GM12878 (cell line): ENCODE data around the gene HTR4.

Experiments used
- CEBPB ChIP-seq, 2 experiments: fragments of 150-350 bp in 1 of 2; IDR thresholded peaks; 2 replicates each; pipeline ENCODE4 v1.6.1; 2012 to 2014; ENCODE audit warnings: low read depth in 2 of 2, low read length in 2 of 2, borderline replicate concordance in 1 of 2, inconsistent platforms in 1 of 2
- HDGF ChIP-seq: fragments of 450-650 bp; IDR thresholded peaks from 2 replicates; pipeline ENCODE4 v1.6.1; 2016; ENCODE audit warnings: antibody characterized with exemption
- TAF1 ChIP-seq: IDR thresholded peaks from 2 replicates; pipeline ENCODE4 v1.6.1; 2011; ENCODE audit warnings: mild to moderate bottlenecking, low read depth, low read length, borderline replicate concordance
- TF ChIP-seq, protein P1 (sequence below), 3 experiments: IDR thresholded peaks in 2 of 3; conservative IDR thresholded peaks in 1 of 3; 2 replicates each; pipeline ENCODE4 v1.5.1; 2011; ENCODE audit warnings: low read depth in 3 of 3, low read length in 3 of 3, mild to moderate bottlenecking in 3 of 3, control low read depth in 2 of 3, moderate library complexity in 2 of 3, inconsistent platforms in 1 of 3, mixed read lengths in 1 of 3; ENCODE audit not compliant: control insufficient read depth in 2 of 3, insufficient read depth in 1 of 3; ENCODE audit errors: extremely low read depth in 1 of 3
- TF ChIP-seq, protein P2 (sequence below): IDR thresholded peaks from 2 replicates; pipeline ENCODE4 v1.6.1; 2012; ENCODE audit warnings: mild to moderate bottlenecking, low read depth, low read length
- TF ChIP-seq, protein P3 (sequence below): IDR thresholded peaks from 2 replicates; pipeline ENCODE4 v1.6.1; 2011; ENCODE audit warnings: low read depth, mild to moderate bottlenecking, low read length, moderate library complexity, borderline replicate concordance; ENCODE audit errors: extremely low read depth

DNA sequence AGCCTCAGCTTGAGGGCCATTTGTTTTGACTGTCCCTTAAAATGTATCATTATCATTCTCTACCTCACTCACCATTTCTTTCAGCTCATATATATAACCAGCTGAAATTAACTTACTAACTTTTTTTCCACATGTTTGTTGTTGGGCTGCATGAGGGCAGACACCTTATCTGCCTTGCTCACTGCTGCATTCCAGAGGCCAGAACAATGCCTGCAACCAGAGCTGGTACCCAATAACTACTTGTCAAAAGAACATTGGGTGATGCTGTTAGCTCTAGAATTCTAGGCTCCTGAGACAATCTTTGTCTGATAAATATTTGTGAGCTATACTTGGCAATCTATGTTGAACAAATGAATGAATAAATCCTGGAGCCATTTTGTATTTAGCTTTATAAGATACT, 68.3 kb downstream of the HTR4 start:
- no peak for TF ChIP-seq CEBPB (IDR thresholded peaks at IDR 0.05; ENCODE audit: borderline replicate concordance in 1 of 2, low read depth in 2 of 2, low read length in 2 of 2)
- TF ChIP-seq, protein P1, sequence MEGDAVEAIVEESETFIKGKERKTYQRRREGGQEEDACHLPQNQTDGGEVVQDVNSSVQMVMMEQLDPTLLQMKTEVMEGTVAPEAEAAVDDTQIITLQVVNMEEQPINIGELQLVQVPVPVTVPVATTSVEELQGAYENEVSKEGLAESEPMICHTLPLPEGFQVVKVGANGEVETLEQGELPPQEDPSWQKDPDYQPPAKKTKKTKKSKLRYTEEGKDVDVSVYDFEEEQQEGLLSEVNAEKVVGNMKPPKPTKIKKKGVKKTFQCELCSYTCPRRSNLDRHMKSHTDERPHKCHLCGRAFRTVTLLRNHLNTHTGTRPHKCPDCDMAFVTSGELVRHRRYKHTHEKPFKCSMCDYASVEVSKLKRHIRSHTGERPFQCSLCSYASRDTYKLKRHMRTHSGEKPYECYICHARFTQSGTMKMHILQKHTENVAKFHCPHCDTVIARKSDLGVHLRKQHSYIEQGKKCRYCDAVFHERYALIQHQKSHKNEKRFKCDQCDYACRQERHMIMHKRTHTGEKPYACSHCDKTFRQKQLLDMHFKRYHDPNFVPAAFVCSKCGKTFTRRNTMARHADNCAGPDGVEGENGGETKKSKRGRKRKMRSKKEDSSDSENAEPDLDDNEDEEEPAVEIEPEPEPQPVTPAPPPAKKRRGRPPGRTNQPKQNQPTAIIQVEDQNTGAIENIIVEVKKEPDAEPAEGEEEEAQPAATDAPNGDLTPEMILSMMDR (IDR thresholded peaks at IDR 0.05 in 2 of 3, conservative IDR thresholded peaks at IDR 0.05 in 1 of 3; ENCODE audit: control insufficient read depth in 2 of 3, extremely low read depth in 1 of 3, insufficient read depth in 1 of 3, low read depth in 3 of 3, low read length in 3 of 3): no peak
- TF ChIP-seq, protein P2, sequence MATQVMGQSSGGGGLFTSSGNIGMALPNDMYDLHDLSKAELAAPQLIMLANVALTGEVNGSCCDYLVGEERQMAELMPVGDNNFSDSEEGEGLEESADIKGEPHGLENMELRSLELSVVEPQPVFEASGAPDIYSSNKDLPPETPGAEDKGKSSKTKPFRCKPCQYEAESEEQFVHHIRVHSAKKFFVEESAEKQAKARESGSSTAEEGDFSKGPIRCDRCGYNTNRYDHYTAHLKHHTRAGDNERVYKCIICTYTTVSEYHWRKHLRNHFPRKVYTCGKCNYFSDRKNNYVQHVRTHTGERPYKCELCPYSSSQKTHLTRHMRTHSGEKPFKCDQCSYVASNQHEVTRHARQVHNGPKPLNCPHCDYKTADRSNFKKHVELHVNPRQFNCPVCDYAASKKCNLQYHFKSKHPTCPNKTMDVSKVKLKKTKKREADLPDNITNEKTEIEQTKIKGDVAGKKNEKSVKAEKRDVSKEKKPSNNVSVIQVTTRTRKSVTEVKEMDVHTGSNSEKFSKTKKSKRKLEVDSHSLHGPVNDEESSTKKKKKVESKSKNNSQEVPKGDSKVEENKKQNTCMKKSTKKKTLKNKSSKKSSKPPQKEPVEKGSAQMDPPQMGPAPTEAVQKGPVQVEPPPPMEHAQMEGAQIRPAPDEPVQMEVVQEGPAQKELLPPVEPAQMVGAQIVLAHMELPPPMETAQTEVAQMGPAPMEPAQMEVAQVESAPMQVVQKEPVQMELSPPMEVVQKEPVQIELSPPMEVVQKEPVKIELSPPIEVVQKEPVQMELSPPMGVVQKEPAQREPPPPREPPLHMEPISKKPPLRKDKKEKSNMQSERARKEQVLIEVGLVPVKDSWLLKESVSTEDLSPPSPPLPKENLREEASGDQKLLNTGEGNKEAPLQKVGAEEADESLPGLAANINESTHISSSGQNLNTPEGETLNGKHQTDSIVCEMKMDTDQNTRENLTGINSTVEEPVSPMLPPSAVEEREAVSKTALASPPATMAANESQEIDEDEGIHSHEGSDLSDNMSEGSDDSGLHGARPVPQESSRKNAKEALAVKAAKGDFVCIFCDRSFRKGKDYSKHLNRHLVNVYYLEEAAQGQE: no peak
- TF ChIP-seq HDGF: no peak
- TF ChIP-seq, protein P3, sequence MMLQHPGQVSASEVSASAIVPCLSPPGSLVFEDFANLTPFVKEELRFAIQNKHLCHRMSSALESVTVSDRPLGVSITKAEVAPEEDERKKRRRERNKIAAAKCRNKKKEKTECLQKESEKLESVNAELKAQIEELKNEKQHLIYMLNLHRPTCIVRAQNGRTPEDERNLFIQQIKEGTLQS: no peak
- TF ChIP-seq TAF1: no peak
